Placental epithelial cell (primary cell): ENCODE data around the gene ACAD9. TPM values are rescaled to one million over a fixed set of nuclear protein-coding genes. Genes with fewer than 3 reads are reported as not detected.

Source experiments
- small RNA-seq: library from RNA; depleted of rRNA; stranded (forward); fragments of <200 nt; gene quantifications from one replicate; pipeline ENCODE3, GENCODE V24; 2012
- total RNA-seq: library from RNA; depleted of rRNA; stranded (reverse); fragments of >200 nt; gene quantifications from 2 replicates; pipeline ENCODE4 v1.2.3, GENCODE V29; 2012

ACAD9 gene
- 48.3 and 51.1 TPM in 2 replicates for total RNA-seq

GRCh38 chr3:128879125-128879969 lies at the start of gene ACAD9:
Gene ACAD9 (plus strand): TSS chr3:128879620. CDS start chr3:128879692, 72 bp downstream.

Small RNAs within 50 kb of the gene (small RNA-seq; reads per million reads assigned to genes)
- not detected for gene AC112484.4

Other genes starting within 250 kb of the ACAD9 start
- 357 and 550 TPM in 2 replicates for gene RPN1, start 228.8 kb upstream of the ACAD9 start, total RNA-seq
- gene RAB7A, start 153.4 kb upstream of the ACAD9 start, total RNA-seq = 47.3 and 60.5 TPM in 2 replicates
- 0.39 TPM in 1 of 2 replicates, not detected in the other for gene CFAP92, start 114.5 kb downstream of the ACAD9 start, total RNA-seq
- gene EFCC1, start 121.7 kb downstream of the ACAD9 start, total RNA-seq = not detected in 2 replicates
- gene GP9, start 181.2 kb downstream of the ACAD9 start, total RNA-seq = not detected in 2 replicates
- gene RAB43, start 242.2 kb downstream of the ACAD9 start, total RNA-seq = 16.1 and 22.0 TPM in 2 replicates